GM23338 (cell line): ENCODE data around the gene SEC24C.

Experiments
- POLR2AphosphoS5 ChIP-seq: IDR thresholded peaks from 2 replicates; pipeline ENCODE4 v1.6.1; 2016; ENCODE audit warnings: antibody characterized with exemption, low read depth
- REST ChIP-seq: IDR thresholded peaks from one replicate; pipeline ENCODE4 v1.6.1; 2018; ENCODE audit warnings: antibody characterized with exemption; ENCODE audit not compliant: unreplicated experiment

DNA sequence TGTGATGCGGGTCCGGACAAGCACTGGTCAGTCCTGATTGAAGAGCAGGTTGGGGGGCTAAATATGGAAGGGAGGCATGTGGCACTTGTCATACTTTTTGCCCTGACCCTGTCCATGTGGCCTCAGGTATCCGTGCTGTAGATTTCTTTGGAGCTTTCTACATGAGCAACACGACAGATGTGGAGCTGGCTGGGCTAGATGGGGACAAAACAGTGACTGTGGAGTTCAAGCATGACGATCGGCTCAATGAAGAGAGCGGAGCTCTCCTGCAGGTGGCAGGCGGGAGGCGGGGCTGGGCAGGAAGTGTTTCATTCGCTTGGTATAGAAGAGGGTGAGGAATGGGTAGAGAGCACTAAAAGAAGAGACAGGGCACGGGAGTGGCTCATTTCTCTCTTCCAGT lies 24.7 kb downstream of the SEC24C start:
- TF ChIP-seq REST, result no peak
- no peak for TF ChIP-seq POLR2AphosphoS5
